Measurements from ENCODE around the gene ZNF554. TPM values are rescaled to one million over a fixed set of nuclear protein-coding genes. Genes with fewer than 3 reads are reported as not detected.

Gene ZNF554
- total RNA-seq, 1 donor from 2014 or later, result 8.6 TPM

- TF ChIP-seq CTCF (conservative IDR thresholded peaks at IDR 0.05), result no peak
- peaks cover 46% of the 10 kb centered on the region for H3K9me3 Mint-ChIP-seq
- H3K4me1 Mint-ChIP-seq, result no peaks in the 10 kb centered on the region
- no peak overlapping the region for H3K27ac Mint-ChIP-seq (ENCODE audit: unreplicated experiment)
- no peaks in the 10 kb centered on the region for H3K27me3 Mint-ChIP-seq (ENCODE audit: low read depth)
- no peak for DNase-seq (ENCODE audit: low read depth, low spot score)
- H3K36me3 Mint-ChIP-seq (ENCODE audit: low read depth), result peaks cover 78% of the 10 kb centered on the region
- H3K4me3 Mint-ChIP-seq, result no peak overlapping the region
Measured at GRCh38 chr19:2854849-2855248, 35.2 kb downstream of the ZNF554 start.

- TF ChIP-seq CTCF (conservative IDR thresholded peaks at IDR 0.05), result no peak
Measured at GRCh38 chr19:2856457-2857050, 36.9 kb downstream of the ZNF554 start.

GRCh38 chr19:2858864-2859263, 39.2 kb downstream of the ZNF554 start:
- Mint-ChIP-seq H3K27me3 (ENCODE audit: low read depth) (no peaks in the 10 kb centered on the region), H3K9me3 (peaks cover 27% of the 10 kb centered on the region), H3K4me3 (no peak overlapping the region), H3K27ac (ENCODE audit: unreplicated experiment) (no peak overlapping the region), H3K4me1 (no peaks in the 10 kb centered on the region), H3K36me3 (ENCODE audit: low read depth) (peaks cover 44% of the 10 kb centered on the region)
- TF ChIP-seq CTCF (conservative IDR thresholded peaks at IDR 0.05), result no peak
- DNase-seq (ENCODE audit: low read depth, low spot score), result no peak

More at GRCh38 chr19:2856457-2857050, 36.9 kb downstream of the ZNF554 start:
- Mint-ChIP-seq H3K4me1 (no peaks in the 10 kb centered on the region), H3K9me3 (peaks cover 38% of the 10 kb centered on the region), H3K36me3 (ENCODE audit: low read depth) (peaks cover 67% of the 10 kb centered on the region), H3K4me3 (no peak overlapping the region), H3K27me3 (ENCODE audit: low read depth) (no peaks in the 10 kb centered on the region), H3K27ac (ENCODE audit: unreplicated experiment) (no peak overlapping the region)
- DNase-seq (ENCODE audit: low read depth, low spot score), result no peak

GRCh38 chr19:2863816-2864215, 44.1 kb downstream of the ZNF554 start:
- Mint-ChIP-seq H3K4me3 (no peak overlapping the region), H3K4me1 (peaks cover 4% of the 10 kb centered on the region), H3K36me3 (ENCODE audit: low read depth) (peaks cover 7% of the 10 kb centered on the region), H3K27ac (ENCODE audit: unreplicated experiment) (no peak overlapping the region), H3K9me3 (peaks cover 20% of the 10 kb centered on the region), H3K27me3 (ENCODE audit: low read depth) (peaks cover 4% of the 10 kb centered on the region)
- no peak for TF ChIP-seq CTCF (conservative IDR thresholded peaks at IDR 0.05)
- DNase-seq (ENCODE audit: low read depth, low spot score), result no peak

GRCh38 chr19:2865334-2866100, 45.8 kb downstream of the ZNF554 start:
- peaks cover 3% of the 10 kb centered on the region for H3K36me3 Mint-ChIP-seq (ENCODE audit: low read depth)
- peak overlapping the region; percentile 70 for H3K27ac Mint-ChIP-seq (ENCODE audit: unreplicated experiment)
- TF ChIP-seq CTCF (conservative IDR thresholded peaks at IDR 0.05), result no peak

More at GRCh38 chr19:2865334-2866100, 45.8 kb downstream of the ZNF554 start:
- Mint-ChIP-seq H3K4me3 (no peak overlapping the region), H3K9me3 (peaks cover 20% of the 10 kb centered on the region), H3K4me1 (peaks cover 4% of the 10 kb centered on the region), H3K27me3 (ENCODE audit: low read depth) (peaks cover 4% of the 10 kb centered on the region)
- DNase-seq (ENCODE audit: low read depth, low spot score), result no peak
